Activated effector memory CD4-positive, alpha-beta T cell treated with anti-CD3 and anti-CD28 coated beads, Interleukin-2, amount 50 U/mL, for 16 hours (primary cell): Measurements from ENCODE around the gene KCTD17.
A peak's percentile ranks its signal among the peaks of the same experiment; 100 is the strongest.

Experiments
- DNase-seq: peaks from one replicate; pipeline ENCODE4 v3.0.0-alpha.2; 2020

Gene KCTD17

GRCh38 chr22:37043828-37044538, 7.6 kb upstream of the KCTD17 start:
- peak; percentile 80 for DNase-seq

- DNase-seq, result no peak
These were observed 6.6 kb upstream of the KCTD17 start for GRCh38 chr22:37044634-37045625.

GRCh38 chr22:37045958-37046357, 5.6 kb upstream of the KCTD17 start:
- no peak for DNase-seq

GRCh38 chr22:37046589-37046988, 5.0 kb upstream of the KCTD17 start:
- no peak for DNase-seq

- DNase-seq, result no peak
These were observed 4.5 kb upstream of the KCTD17 start for GRCh38 chr22:37047006-37047405.

GRCh38 chr22:37048133-37048532, 3.4 kb upstream of the KCTD17 start:
- DNase-seq, result no peak

- DNase-seq, result no peak
These were observed 2.3 kb upstream of the KCTD17 start for GRCh38 chr22:37049224-37049623.

GRCh38 chr22:37050913-37051312, 629 bp upstream of the KCTD17 start:
- DNase-seq, result no peak

- DNase-seq, result no peak
These were observed 1.1 kb downstream of the KCTD17 start for GRCh38 chr22:37052386-37053309.

GRCh38 chr22:37053310-37054055, 1.9 kb downstream of the KCTD17 start:
- DNase-seq, result no peak

GRCh38 chr22:37054056-37054395, 2.5 kb downstream of the KCTD17 start:
- DNase-seq, result no peak

GRCh38 chr22:37054600-37055365, 3.2 kb downstream of the KCTD17 start:
- DNase-seq, result no peak

GRCh38 chr22:37056246-37056645, 4.7 kb downstream of the KCTD17 start:
- DNase-seq, result no peak

- no peak for DNase-seq
These were observed 5.7 kb downstream of the KCTD17 start for GRCh38 chr22:37057226-37057625.

- DNase-seq, result no peak
These were observed 6.4 kb downstream of the KCTD17 start for GRCh38 chr22:37057796-37058510.

- DNase-seq, result no peak
These were observed 7.6 kb downstream of the KCTD17 start for GRCh38 chr22:37058917-37059701.

- DNase-seq, result no peak
These were observed 8.4 kb downstream of the KCTD17 start for GRCh38 chr22:37059876-37060449.

- DNase-seq, result peak; percentile 82
These were observed 9.5 kb downstream of the KCTD17 start for GRCh38 chr22:37060801-37061610.
